Right hindlimb (tissue), 1 donor: ENCODE measurements around the gene CALD1.

Experiments
- DNase-seq: peaks from one replicate; pipeline ENCODE4 v3.0.0-alpha.2; 2018

The CALD1 gene

DNA sequence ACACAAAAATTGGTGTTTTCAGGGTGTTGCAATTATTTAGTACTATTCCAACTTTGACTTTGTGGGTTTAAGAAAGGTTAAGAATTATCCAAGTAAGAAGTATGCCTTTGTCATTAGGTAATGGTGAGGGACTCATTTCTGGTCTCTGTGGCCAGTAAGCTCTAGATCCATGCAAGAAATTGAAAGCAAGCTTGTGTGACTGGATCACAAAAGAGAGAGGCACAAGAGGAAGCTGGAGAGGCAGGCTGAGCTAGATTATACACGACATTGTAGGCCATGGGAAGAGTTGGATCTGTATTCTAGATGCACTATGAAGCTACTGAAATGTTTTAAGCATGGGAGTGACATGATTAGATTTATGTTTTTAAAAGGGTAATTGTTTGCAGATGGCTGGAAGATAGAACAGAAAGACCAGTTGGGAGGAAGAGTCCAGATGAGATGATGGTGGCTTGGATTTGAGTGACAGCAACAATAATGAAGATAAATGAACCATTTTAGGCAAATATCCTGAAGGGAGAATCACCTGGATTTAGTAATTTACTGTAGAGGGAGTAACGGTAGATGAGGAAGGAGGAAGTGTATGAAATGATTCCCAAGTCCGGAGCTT, 50.0 kb downstream of the CALD1 start:
- DNase-seq = no peak

DNA sequence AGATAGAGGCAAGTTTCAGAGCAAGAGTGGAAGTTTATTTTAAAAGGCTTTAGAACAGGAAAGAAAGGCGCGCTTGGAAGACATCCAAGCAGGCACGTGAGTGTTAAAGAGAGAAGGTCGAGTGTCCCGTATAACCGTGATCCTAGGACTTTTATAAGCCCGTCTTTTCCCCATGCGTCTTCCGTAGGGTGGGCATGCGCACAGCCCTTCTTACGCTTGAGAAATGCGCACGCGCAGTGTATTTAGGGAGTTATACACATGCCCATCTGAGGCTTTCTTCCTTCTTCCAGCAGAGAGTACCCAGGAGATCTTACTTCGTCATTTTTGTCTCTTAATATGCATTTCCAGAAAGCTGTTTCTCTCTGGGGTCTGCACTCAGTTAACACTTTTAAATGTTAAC, 52.4 kb downstream of the CALD1 start:
- no peak for DNase-seq

DNA sequence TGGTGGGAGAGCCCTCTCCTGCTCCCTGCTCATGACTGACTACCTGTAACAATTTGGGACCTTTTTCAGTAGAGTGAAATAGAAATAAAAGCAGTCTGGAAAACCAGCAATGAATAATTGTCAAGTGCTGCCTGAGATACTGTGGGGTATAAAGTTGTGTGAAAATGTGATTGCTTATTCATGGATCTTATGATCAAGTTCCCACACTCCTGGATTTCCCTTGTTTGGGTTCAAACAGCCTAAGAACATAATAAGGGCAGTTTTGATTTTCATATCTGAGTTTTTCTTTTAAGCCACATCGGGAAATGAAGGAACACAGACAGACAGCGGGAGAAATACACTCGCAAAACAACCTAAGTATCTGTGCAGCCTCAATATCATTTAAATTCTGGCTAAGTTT, 52.9 kb downstream of the CALD1 start:
- DNase-seq = no peak

DNA sequence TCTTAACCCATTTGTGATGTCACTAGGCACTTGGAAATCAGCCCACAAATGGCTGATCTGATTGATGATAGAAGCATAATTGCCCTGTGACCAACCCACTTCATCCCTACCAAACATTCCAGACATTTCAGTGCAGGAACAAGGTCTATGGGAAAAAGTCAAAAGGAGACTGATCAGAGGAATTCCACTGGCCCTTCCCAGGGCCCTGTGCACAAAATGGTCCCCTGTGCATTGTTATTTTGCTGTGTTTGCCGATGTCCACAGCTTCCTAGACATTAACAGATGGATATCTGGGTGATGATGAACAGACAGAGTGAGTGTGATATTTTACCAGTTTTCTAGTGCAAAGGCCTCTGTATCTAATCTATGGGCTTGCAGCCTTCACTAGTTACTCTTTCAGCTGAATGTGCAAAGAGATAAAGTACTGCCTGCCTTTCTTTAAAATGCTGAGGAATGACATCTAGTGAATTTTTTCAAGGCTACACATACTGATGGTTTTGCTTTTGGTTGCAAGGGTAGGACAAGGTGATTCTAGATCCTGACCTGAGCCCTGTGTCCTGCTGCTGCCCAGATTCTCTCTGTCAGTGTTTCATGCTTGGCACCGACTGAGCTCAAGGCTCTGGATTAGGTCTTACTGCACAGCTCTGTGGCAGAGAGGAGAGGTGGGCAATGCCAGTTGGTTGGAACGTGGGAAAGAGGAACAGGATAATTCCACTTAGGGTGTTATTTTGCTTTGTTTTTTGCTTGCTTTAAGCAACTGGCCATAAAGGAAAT, 55.4 kb downstream of the CALD1 start:
- no peak for DNase-seq

DNA sequence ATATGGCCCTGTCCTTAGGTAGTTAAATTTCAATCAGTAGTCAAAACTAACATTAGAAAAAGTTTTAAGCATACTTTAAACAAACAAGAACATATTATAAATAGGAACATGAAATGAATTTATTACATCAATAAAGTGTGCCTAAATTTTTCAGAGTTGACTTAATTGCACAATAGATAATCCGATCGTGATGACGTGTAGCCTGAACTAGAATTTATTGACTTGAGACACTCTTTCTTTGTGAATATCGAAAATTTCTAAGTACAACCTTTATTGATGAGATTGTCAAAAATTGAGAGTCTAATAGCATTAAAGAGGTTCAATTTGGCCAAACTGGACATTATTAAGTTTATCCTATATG, 56.0 kb downstream of the CALD1 start:
- DNase-seq = no peak

DNA sequence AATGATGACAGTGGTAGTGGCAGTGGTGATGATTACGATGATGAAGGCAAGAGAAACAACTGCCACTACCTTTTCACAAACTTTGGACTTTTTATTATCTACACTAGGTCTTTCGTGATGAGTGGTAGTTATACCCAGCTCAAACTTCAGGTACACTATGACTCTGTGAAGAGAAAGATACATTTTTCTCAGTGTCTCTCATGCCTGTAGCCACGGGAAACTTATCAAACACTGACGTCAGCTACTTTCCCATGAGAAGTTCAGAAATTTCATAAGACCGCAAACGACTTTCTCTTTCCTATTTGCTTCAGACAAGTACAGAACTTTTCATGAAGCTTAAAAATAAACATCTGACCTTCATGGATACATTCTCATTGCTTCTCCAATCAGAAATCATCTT, 57.0 kb downstream of the CALD1 start:
- no peak for DNase-seq

DNA sequence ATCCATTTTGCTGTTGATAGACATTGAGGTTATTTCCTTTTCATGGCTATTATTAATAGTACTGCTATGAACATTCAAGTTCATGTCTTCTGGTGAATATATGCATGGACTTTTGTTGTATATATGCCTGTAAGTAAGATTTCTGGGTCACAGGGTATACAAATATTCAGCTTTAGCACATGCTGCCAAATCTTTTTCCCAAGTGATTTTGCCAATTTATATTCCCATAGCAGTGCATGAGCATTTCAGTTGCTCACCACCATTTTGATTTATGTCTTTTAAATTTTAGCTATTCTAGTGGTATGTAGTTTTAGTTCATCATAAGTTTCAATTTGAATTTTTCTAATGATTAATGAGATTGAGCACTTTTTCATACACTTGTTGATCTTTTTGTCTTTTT, 59.9 kb downstream of the CALD1 start:
- DNase-seq = no peak

DNA sequence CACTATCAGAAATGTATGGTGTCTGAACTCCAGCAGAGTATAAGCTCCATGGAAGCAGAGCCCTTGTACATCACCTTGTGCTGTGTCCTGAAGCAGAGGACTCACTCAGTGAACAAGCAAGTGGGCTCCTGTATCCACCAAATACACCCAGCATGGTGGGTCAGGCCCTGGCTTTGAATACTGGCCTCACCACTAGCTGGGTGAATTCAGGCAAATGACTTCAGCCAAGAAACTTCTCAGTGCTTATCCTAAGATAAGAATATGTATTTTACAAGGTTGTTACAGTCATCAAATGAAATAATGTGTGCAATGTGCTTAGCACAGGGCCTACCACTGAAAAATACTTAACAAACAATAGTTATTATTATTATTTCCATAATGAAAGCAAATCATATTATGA, 62.6 kb downstream of the CALD1 start:
- no peak for DNase-seq

DNA sequence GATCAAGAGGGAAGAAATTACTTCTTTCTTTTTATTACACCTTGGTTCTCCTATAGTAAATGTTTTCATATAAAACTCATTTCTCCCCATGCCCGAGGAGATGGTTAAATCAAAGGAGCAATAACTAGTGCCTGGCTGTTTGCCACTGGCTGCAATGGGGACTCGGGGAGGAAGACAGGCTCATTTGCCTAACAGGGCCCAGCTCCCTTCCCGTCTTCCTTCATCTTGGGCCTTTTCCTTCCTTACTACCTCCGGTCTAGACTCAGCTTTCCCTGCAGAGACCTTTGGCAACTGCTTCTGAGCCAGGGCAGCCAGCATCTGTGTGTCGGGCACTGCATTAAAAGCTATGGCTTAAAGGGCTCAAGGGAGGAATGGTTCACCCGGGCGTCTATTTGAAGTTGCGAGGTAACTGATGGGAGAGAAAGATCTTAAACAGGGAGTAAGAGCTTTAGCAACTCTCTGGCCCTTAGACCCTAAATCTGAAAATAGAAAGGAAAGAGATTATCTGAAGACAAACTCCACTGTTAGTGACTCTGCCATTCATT, 63.5 kb downstream of the CALD1 start:
- no peak for DNase-seq

DNA sequence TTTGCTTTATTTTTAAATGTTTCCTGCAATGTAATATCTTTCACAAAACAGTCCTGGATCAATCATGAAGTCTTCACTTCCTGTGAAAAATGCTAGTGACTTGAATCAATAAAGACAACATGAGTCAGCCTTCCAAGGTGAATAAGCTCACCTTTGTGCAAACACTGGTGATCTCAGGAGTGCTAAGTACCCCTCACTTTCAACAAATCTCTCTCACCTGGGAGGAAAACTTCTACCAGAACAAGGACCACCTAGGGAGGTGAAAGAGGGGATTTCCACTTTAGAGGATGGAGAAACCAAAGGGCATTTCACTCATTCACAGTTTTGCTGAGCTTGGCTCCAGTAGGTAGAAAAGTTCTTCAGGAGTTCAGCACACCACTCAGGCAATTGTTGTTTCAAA, 64.8 kb downstream of the CALD1 start:
- no peak for DNase-seq

DNA sequence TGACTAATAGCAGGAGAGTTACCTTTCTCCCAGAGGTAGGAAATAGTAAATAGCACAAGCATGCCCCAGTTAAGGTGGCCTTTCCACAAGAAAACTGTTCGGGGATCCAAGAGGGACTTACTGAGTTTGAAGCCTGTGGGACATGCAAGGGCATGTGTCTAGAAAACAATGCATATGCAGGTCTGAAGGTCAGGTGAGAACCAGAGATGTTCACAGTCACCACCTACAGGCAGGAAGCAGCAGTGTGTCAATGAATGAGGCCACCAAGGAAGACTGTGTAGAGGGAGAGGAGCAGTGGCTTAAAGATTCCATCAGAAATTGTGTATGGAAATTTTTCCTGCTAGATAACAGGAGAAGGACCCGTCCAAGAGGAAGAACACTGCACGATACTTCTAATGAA, 66.0 kb downstream of the CALD1 start:
- DNase-seq = no peak

DNA sequence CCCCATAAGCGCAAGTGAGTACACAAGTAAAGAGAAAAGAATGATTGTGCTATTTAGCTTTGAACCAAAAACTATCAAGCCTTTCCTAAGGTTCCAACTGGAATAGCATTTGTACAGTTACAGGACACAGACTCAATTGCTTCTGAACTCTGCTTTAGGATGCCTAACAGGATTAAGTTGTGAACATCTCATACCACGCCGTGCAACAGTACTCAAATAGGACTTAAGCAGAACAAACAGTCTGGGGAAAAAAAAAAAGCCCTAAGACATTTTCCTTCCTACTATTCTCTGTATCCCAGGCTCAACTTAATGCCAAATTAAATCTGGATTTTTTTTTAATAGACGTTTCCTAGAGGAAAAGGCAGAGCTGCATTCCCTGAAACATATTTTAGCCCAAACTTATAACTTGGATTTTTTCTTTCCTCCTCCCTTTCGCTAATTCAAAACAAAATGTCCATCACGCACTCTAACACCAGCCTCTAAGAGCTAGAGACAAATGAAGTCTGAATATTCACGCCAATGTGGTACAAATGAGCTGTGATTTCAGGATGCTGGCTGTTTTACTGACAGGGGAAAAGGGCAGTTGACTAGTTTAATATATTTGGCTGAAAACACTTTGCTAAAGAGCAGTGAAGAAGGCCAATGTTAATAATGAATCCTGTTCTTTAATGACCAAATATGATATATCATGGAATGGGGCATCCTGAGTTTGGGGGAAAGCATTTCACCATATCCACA, 68.6 kb downstream of the CALD1 start:
- no peak for DNase-seq

DNA sequence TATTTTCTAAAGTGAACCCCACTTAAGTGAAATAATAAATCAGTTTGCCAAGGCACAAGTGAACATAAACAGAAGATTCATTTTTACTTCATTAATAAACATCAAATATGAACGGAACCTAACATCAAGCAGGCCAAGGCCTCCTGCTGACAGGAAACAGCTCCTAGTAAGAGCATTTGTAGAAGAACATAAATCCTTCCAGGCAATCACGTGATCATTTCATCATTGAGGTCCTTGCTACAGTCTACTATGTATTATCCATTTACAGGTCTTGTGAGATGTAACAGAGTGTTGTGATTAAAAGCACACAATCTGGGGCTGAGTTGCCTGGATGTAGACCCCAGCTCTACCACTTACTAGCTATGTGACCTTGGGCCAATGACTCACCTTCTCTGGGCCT, 70.6 kb downstream of the CALD1 start:
- no peak for DNase-seq

DNA sequence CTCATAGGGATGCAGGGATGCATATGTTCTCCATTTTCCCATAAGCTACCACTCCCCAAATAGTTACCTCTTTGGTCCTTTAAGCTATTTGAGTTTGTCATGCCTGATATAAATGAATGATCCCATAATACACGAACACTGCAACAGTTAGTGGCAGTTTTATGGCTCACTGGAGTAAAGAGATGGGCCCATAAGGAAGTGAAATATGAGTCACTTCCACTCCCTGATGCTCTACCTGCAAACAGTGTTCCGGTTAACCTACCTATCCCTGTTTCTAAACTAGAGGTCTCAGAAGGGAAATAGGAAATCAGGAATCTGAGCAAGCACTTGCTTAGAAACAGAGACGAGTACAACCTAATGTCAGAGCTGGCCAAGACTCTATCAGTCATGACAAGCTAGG, 71.7 kb downstream of the CALD1 start:
- DNase-seq = no peak

DNA sequence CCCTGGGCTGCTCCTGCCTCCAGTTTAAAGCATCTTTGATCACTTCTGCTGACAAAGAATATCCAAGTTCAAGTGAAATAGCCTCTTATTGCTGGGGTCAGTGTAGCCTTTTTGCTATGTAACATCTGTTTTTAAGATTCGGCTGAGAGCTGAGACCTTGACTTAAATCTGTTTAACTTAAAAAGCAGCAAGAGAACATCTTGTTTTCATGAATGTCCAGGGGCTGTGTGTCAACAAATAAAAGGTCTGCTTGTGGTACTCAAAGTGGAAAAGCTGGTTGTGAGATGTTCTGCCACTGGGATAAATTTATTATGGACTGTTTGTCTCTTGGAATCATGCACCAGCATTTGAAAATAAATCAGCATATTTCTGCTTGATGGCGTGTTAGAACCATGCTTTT, 73.2 kb downstream of the CALD1 start:
- no peak for DNase-seq

DNA sequence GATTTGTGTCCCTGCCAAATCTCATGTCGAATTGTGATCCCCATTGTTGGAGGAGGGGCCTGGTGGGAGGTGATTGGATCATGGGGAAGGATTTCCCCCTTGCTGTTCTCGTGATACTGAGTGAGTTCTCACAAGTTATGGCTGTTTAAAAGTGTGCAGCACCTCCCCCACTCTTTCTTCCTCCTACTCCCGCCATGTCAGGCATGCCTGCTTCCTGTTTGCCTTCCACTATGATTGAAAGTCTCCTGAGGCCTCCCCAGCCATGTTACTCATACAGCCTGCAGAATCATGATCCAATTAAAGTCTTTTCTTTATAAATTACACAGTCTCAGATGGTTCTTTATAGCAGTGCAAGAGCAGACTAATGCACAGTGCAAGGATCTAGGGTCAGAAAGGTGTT, 75.4 kb downstream of the CALD1 start:
- DNase-seq = no peak

DNA sequence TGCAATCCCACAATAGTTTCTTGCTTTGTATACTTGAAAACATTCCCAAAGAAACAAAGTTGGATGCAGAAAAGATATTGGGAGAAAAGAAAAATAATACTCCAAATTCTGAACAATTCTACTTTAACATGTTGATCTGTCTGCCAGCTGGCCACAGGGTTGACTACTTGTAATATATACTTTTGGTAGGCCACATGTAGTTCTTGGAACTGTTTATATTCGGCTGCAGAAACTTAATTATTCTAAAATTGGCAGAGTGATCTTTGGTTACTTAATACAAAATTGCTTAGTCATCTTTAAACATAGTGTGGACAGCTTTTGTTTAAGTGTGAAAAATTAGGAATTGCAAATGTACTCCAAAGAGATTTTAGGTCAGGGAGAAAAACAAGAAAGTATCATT, 76.0 kb downstream of the CALD1 start:
- peak; percentile 66 for DNase-seq

DNA sequence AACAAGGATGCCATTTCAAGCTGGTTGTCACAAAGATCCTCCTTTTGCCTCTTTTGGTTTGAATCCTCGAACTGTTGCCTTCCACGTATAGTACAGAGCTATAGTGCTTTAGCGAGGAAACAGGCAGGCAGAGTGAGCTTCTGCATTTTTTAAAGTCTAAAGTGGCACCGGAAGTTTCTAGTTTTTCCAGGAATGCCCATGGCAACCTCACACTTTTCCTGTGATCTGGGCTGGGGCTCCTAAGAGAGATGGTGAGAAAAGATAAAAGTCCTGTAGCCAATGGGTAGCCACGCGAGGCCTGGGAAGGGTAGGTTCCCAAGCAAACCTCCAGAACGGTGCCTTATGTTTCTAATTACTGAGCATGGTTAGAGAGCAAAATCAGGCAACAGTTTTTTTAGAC, 76.7 kb downstream of the CALD1 start:
- DNase-seq = no peak

DNA sequence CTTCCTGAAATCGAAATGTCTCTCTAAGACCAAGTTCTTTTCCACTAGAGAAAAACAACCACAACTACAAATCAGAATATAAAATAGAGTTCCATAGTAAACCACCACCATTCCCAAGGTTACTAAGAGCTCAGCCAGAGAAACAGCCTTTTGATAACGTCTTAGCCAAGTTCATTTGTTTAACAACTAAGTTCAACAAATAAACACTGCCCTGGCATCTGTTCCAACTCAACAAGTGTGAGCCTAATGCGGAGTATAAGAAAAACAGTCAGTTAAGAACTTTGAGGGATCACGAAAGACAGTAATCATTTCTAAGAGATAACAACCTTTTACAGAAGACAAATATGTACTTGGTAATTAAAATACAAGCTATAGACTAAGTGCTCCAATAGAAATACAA, 77.3 kb downstream of the CALD1 start:
- no peak for DNase-seq

DNA sequence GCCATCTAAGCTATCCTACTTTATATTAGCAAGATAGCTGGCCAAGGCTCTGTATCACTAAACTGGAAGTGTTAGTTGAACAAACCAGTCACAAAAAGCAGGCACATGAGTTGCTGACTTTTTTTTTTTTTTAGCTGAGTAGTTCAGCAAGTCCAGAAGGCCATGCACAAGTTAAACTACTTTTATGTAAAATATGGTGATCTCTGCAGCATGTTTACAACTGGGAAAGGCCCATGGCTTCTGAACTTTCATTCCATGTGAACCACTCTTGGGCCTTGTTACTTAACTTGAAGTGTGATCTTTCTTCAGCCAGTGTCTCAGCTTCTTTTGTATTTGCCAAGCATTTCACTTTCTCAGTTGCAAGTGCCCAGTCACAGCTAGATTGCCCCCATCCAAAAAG, 78.5 kb downstream of the CALD1 start:
- DNase-seq = no peak

DNA sequence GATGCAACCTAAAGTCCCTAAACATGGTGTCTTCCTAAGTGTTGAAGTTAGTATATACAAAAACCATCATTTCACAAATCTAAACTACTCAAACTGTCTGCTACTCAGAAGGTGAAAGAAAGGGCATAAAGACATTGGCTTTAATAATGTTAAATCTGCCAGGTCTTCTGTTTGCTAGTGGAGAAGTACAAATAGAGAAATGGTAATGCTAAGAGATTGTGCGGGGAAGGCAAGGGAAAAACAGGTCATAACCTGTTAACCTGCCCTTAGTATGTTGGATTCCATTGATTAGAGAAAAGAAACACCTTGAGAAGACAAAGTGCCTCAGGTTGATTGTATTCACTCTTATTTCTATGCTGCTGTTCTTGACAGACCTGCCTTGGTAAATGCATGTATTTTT, 80.3 kb downstream of the CALD1 start:
- DNase-seq = no peak

DNA sequence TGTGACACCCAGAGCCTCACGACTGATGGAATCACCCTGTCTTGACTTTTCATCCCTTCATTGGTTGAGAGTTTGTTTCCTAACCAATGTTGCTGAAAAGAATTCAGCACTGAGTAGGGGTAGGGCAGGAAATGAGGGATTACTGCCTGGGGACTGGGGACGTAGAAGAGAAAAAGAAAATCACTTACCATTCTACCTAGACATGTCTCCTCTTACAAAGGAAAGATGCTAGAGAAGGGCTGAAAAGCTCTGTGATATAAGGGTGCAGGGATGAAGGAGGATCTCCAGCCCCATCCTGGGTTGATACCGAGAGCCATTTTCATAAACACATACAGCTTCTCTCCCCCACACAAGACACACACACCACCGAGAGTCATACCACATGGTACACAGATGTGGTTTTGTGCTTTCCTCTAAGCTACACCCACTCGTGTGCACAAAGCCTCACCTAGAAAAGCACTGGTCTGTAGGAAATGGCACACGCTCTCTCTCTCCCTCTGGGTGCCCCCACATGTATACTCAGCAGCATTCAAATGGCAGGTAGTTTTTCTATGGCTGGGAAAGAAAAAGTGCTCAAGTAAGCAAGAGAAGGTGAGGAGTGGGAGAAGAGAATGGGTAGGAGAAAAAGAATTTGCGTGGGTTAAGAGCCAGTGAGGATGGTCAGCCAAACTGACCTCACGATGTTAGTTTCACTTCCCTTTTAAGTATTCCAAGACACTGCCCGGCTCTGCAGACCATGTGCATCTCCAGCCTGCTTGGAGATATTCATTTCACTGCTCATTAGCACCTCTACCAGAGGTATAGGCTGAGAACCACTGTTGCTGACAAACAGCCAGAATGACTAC, 85.8 kb downstream of the CALD1 start:
- DNase-seq = no peak

DNA sequence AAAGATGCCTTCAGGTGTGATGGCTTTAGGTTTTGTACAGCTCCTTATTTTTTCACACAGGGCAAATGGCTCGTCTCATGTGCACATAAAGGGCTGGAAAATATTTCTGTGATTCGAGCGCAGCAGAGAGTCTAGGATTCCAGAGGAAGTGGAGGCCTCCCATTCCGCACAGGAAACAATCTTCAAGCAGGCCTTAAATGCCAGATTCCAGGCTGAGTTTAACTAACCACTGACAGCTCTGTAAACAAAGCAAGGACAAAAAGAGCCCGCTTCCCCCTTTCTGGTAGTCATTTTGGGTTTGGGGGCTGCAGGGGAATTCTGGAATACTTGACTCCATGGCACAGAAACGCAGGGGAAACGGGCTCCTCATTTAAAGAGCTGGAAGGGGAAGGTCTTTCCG, 87.2 kb downstream of the CALD1 start:
- DNase-seq = peak; percentile 72
